Lower lobe of right lung (tissue), 2 donors: Measurements from ENCODE around the gene SLC7A5. TPM values are rescaled to one million over a fixed set of nuclear protein-coding genes. Genes with fewer than 3 reads are reported as not detected.
"Not testable (repeated sequence)": the region's sequence is repeated elsewhere in the genome, so short reads cannot be mapped to it uniquely, and the experiment has no call there.

Experiments used
- ATAC-seq, 2 donors: fragments of 200-7000 bp; cut with Tn5 transposase; one replicate each; pipeline ENCODE4 v1.9.1; 2020 to 2022; ENCODE audit warnings: mild to moderate bottlenecking in 2 of 2, moderate library complexity in 2 of 2
- DNase-seq: peaks from one replicate; pipeline ENCODE4 v3.0.0-alpha.2; 2020
- H3K27ac ChIP-seq: fragments of 200-600 bp; one replicate; pipeline ENCODE4 v1.8.0; 2022
- H3K27me3 ChIP-seq: fragments of 200-600 bp; one replicate; pipeline ENCODE4 v1.8.0; 2022; ENCODE audit warnings: low read depth
- H3K36me3 ChIP-seq: fragments of 200-600 bp; one replicate; pipeline ENCODE4 v1.8.0; 2022; ENCODE audit warnings: mild to moderate bottlenecking
- H3K4me1 ChIP-seq: fragments of 200-600 bp; one replicate; pipeline ENCODE4 v1.8.0; 2022
- H3K4me3 ChIP-seq: fragments of 200-600 bp; one replicate; pipeline ENCODE4 v1.8.0; 2022; ENCODE audit warnings: mild to moderate bottlenecking
- H3K9me3 ChIP-seq: fragments of 200-600 bp; one replicate; pipeline ENCODE4 v1.8.0; 2022
- intact Hi-C: fragments of 100-400 bp; cut with DNase I; formaldehyde crosslinking; loops from one replicate; pipeline ENCODE4 v1.11.0; 2022
- total RNA-seq: library from RNA; stranded (reverse); fragmentation: NEBNext Ultra II Directional; extraction: Animal tissue kit (Norgen Biotek cat#: 25700); gene quantifications from one replicate; pipeline ENCODE4 v1.2.1, GENCODE V29; 2021
- TF ChIP-seq, protein P1 (sequence below): fragments of 200-600 bp; IDR thresholded peaks from one replicate; pipeline ENCODE4 v1.8.0; 2022; ENCODE audit warnings: antibody characterized with exemption, mild to moderate bottlenecking
- donor health status: DM: no; HTN: yes; CAD: no; lungs with severe emphysema.

Gene SLC7A5
- total RNA-seq, 1 donor from 2014 or later: 10.7 TPM

DNA sequence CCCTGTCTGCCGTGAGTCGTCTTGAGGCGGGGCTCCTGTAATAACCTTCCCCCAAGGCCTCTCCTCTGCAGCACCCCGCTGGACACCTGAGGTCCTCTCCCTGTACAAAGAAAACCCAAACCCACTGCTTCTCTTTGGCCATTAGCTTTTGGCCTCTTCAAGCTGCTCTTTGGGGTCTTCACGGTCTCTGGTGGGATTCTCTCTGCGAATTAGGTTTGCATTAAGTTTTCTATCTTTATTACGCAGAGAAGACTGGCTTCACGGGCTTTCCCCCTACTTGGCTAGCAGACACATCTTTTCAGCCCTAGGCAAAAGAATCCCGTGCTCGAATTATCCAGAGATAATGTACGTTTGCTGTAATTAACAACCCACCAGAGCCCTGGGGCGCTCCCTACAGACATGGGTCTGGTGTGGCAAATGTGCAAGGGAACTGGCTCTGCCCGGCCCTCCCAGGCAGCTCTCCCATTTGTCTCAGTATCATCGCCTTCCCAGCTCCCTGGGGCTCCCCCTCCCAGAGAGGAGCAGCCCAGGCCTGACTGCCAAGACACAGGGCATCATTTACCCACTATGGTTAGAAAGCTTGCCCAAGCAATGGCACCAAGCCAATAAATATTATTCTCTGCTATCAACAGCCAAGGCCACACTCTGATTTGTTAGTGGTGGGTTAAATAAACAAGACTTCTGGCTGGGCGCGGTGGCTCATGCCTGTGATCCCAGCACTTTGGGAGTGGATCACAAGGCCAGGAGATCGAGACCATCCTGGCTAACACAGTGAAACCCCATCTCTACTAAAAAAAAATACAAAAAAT is 78.8 kb downstream of the SLC7A5 start:
- no peaks in the 10 kb centered on the region for H3K27me3 ChIP-seq
- TF ChIP-seq, protein P1, sequence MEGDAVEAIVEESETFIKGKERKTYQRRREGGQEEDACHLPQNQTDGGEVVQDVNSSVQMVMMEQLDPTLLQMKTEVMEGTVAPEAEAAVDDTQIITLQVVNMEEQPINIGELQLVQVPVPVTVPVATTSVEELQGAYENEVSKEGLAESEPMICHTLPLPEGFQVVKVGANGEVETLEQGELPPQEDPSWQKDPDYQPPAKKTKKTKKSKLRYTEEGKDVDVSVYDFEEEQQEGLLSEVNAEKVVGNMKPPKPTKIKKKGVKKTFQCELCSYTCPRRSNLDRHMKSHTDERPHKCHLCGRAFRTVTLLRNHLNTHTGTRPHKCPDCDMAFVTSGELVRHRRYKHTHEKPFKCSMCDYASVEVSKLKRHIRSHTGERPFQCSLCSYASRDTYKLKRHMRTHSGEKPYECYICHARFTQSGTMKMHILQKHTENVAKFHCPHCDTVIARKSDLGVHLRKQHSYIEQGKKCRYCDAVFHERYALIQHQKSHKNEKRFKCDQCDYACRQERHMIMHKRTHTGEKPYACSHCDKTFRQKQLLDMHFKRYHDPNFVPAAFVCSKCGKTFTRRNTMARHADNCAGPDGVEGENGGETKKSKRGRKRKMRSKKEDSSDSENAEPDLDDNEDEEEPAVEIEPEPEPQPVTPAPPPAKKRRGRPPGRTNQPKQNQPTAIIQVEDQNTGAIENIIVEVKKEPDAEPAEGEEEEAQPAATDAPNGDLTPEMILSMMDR: no peak
- H3K4me1 ChIP-seq: no peaks in the 10 kb centered on the region
- intact Hi-C loops: no loop called here
- no peaks in the 10 kb centered on the region for H3K36me3 ChIP-seq
- DNase-seq (no peak), ATAC-seq (peak in 1 of 2 donors; percentile 39)
- H3K4me3 ChIP-seq: no peak overlapping the region
- H3K9me3 ChIP-seq: no peaks in the 10 kb centered on the region
- no peak overlapping the region for H3K27ac ChIP-seq

DNA sequence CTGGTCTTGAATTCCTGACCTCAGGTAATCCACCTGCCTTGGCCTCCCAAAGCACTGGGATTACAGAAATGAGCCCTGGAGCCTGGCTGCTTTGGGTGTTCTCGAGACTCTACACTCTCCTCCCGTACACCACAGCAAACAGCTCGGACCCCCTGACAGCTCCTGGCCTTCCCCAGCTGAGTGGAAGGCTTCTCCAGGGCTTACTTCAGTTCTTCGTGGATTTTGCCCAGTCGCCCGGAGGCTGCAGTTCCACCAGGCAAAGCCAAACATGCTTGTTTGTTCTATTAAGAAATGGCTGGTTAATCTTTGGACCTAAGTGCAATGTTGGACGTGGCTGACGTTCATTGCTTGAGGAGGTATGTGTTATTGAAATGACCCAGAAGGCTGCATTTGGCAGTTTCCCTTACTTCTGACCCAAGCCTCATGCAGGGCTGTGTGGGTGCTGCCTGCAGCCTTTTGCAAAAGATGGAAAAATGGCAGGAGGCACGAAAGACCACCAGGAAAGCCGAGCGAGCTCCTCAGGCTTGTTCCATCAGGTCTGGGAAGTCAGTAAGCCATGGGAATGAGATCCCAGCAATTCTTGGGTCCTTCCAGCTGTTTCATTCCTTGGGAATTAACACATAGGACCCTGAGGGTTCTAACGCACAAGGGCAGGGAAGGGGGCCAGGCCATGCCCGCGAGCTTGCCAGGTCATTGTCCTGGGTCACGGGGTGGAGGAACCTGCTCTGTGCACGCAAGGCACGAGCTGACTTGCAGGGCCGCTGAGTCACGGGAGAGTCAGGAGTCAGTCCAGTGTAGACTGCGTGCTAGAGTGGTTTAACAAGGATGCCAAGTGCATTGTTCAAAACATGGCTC is 79.6 kb downstream of the SLC7A5 start:
- no peak for DNase-seq
- intact Hi-C loops: no loop called here
- no peaks in the 10 kb centered on the region for H3K4me1 ChIP-seq
- no peak overlapping the region for H3K27ac ChIP-seq
- H3K36me3 ChIP-seq: no peaks in the 10 kb centered on the region
- H3K27me3 ChIP-seq: no peaks in the 10 kb centered on the region
- H3K4me3 ChIP-seq: no peak overlapping the region
- TF ChIP-seq, protein P1: no peak
- H3K9me3 ChIP-seq: no peaks in the 10 kb centered on the region
- peak; percentile 50 to 54 for ATAC-seq

GRCh38 chr16:87788730-87789436 is 80.4 kb downstream of the SLC7A5 start:
- H3K27me3 ChIP-seq, DNase-seq, H3K4me3 ChIP-seq, intact Hi-C loops, ATAC-seq, H3K27ac ChIP-seq, H3K9me3 ChIP-seq, H3K4me1 ChIP-seq, H3K36me3 ChIP-seq: not testable (repeated sequence)

DNA sequence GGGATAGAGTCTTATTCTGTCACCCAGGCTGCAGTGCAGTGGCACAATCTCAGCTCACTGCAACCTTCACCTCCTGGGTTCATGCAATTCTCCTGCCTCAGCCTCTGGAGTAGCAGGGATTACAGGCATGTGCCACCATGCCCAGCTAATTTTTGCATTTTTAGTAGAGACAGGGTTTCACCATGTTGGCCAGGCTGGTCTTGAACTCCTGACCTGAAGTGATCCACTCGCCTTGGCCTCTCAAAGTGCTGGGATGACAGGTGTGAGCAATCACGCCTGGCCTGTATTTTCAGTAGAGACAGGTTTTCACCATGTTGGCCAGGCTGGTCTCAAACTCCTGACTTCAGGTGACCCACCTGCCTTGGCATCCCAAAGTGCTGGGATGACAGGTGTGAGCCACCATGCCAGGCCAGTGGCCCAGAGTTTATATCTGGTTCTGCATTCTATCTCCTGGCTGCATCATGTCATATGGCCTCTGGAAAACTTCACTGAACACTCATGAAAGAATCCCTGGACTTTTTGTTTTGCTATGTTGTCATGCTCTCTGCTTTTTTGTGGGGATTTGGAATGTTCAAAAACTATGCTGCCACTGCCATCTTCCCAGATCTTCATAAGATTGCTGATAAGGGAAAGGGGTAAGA is 81.7 kb downstream of the SLC7A5 start:
- H3K27ac ChIP-seq, H3K36me3 ChIP-seq, H3K27me3 ChIP-seq, DNase-seq, H3K4me3 ChIP-seq, H3K9me3 ChIP-seq, intact Hi-C loops, H3K4me1 ChIP-seq, ATAC-seq: not testable (repeated sequence)

GRCh38 chr16:87784812-87785211 is 84.5 kb downstream of the SLC7A5 start:
- Histone ChIP-seq H3K4me1 (peaks cover 15% of the 10 kb centered on the region), H3K27me3 (no peaks in the 10 kb centered on the region), H3K27ac (no peak overlapping the region), H3K9me3 (no peaks in the 10 kb centered on the region), H3K4me3 (no peak overlapping the region), H3K36me3 (no peaks in the 10 kb centered on the region)
- TF ChIP-seq, protein P1: no peak
- intact Hi-C loops: no loop called here
- ATAC-seq: peak; percentile 38 to 65
- no peak for DNase-seq

DNA sequence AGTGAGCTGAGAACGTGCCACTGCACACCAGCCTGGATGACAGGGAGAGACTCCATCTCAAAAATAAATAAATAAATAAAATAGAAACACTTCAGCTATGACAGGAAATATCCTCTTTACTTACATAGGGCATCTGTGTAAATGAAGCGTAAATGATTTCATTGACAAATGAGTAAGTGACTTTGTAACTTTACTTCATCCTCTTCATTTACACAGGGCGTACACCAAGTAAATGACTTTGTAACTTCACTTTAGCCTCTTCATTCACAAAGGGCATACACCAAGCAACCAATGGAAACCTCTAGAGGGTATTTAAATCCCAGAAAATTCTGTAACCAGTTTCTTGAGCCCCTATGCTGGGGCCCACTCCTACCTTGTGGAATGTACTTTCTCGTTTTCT is 87.3 kb downstream of the SLC7A5 start:
- no peak for DNase-seq
- H3K4me1 ChIP-seq: peaks cover 39% of the 10 kb centered on the region
- intact Hi-C loops: no loop called here
- H3K36me3 ChIP-seq: no peaks in the 10 kb centered on the region
- no peak for ATAC-seq
- H3K27ac ChIP-seq: no peak overlapping the region
- TF ChIP-seq, protein P1: no peak
- no peak overlapping the region for H3K4me3 ChIP-seq
- no peaks in the 10 kb centered on the region for H3K27me3 ChIP-seq
- no peaks in the 10 kb centered on the region for H3K9me3 ChIP-seq
